ENCODE data around the gene TSNAX. TPM values are rescaled to one million over a fixed set of nuclear protein-coding genes. Genes with fewer than 3 reads are reported as not detected.

TSNAX gene
- total RNA-seq, 4 donors from 2014 or later, result 24.4 to 37.4 (median 33.5) TPM

DNA sequence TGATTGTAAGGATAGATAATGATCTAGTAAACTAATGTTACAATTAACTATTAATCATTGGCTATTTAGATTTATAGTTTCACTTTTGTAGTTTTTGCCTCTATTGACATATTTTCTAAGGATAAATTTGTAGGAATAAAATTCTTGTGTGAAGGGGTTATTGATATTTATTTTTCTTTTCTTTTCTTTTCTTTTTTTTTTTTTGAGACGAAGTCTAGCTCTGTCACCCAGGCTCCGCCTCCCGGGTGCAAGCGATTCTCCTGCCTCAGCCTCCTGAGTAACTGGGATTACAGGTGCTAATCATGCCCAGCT lies 74.2 kb downstream of the TSNAX start:
- Histone ChIP-seq H3K9me3 (no peaks in the 10 kb centered on the region), H3K4me3 (no peak overlapping the region), H3K27ac (no peak overlapping the region), H3K27me3 (no peaks in the 10 kb centered on the region), H3K36me3 (no peaks in the 10 kb centered on the region), H3K4me1 (peaks cover 0 to 35% (median 3%) of the 10 kb centered on the region in 3 donors)
- TF ChIP-seq POLR2AphosphoS5 (IDR thresholded peaks at IDR 0.05), result no peak
- TF ChIP-seq POLR2A (IDR thresholded peaks at IDR 0.05), result no peak
- TF ChIP-seq, protein P1, sequence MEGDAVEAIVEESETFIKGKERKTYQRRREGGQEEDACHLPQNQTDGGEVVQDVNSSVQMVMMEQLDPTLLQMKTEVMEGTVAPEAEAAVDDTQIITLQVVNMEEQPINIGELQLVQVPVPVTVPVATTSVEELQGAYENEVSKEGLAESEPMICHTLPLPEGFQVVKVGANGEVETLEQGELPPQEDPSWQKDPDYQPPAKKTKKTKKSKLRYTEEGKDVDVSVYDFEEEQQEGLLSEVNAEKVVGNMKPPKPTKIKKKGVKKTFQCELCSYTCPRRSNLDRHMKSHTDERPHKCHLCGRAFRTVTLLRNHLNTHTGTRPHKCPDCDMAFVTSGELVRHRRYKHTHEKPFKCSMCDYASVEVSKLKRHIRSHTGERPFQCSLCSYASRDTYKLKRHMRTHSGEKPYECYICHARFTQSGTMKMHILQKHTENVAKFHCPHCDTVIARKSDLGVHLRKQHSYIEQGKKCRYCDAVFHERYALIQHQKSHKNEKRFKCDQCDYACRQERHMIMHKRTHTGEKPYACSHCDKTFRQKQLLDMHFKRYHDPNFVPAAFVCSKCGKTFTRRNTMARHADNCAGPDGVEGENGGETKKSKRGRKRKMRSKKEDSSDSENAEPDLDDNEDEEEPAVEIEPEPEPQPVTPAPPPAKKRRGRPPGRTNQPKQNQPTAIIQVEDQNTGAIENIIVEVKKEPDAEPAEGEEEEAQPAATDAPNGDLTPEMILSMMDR (IDR thresholded peaks at IDR 0.05), result no peak
- no peak for TF ChIP-seq EP300 (IDR thresholded peaks at IDR 0.05)
- ATAC-seq, result no peak
- 79 to 100% methylated on average over 1 to 4 of the region's 4 CpGs for WGBS, 2 donors (ENCODE audit: low coverage in 1 of 2)

DNA sequence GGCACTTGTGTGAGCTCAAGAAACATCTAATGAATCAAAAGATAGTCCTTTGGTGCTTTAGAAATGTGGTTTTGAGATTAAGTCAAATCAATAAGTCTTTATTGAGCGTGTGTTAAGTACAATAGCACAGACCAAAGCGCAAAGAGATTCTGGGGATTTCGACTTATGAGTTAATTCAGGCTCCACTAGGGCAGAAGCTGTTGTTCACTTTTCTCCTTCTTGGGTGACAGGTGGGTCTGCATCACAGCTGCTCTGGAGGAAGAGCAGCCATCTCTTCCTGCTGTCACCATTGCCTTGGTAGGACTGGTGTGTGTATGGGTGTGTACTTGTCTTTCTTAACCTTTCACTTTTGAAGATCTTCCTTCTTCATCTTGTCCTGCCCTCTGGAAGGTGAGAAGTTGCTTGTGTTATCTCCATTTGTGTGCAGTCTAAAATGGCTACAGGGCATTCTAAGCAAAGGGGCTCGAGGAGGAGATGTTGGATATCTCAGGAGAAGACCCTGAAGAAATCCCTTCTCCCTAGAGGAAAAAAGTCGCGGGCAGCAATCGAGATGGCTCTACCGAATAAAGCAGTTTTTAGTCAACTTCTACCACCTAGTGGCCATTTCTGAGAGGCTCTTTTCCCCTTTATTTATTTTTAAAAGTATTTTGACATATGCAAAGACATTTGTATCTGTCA lies 75.3 kb downstream of the TSNAX start:
- H3K4me1 ChIP-seq, result peaks cover 0 to 35% (median 3%) of the 10 kb centered on the region in 3 donors
- WGBS, 2 donors (ENCODE audit: low coverage in 1 of 2), result 24 to 25% methylated on average over 8 of the region's 8 CpGs
- peaks cover 0 to under 1% (median 0%) of the 10 kb centered on the region in 3 donors for H3K9me3 ChIP-seq
- H3K27ac ChIP-seq, result peak overlapping the region in 1 of 4 donors; percentile 22
- TF ChIP-seq EP300 (IDR thresholded peaks at IDR 0.05) (no peak), POLR2AphosphoS5 (IDR thresholded peaks at IDR 0.05) (no peak), POLR2A (IDR thresholded peaks at IDR 0.05) (no peak)
- TF ChIP-seq, protein P1 (IDR thresholded peaks at IDR 0.05), result peak; percentile 60 to 82 (median 72)
- H3K27me3 ChIP-seq, result no peaks in the 10 kb centered on the region
- peak overlapping the region; percentile 43 to 73 for H3K4me3 ChIP-seq
- H3K36me3 ChIP-seq, result no peaks in the 10 kb centered on the region
- ATAC-seq, result peak; percentile 41

DNA sequence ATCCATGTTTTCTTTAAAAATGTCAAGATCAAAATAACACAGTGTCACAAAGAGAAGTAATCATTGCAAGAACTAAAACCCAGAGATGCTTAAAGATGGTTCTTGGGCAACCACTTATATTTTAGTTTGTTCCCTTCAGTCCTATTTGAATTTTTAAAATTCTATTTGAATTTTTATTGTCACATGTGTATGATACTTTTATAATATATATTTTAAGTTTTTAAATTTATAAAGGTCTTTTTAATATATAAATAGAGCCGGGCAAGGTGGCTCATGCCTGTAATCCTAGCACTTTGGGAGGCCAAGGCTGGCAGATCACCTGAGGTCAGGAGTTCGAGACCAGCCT lies 75.8 kb downstream of the TSNAX start:
- H3K9me3 ChIP-seq, result peaks cover 0 to 4% (median 0%) of the 10 kb centered on the region in 3 donors
- H3K27ac ChIP-seq, result no peak overlapping the region
- peaks cover 0 to 35% (median 3%) of the 10 kb centered on the region in 3 donors for H3K4me1 ChIP-seq
- TF ChIP-seq POLR2AphosphoS5 (IDR thresholded peaks at IDR 0.05), result no peak
- no peak for TF ChIP-seq EP300 (IDR thresholded peaks at IDR 0.05)
- TF ChIP-seq POLR2A (IDR thresholded peaks at IDR 0.05), result no peak
- TF ChIP-seq, protein P1 (IDR thresholded peaks at IDR 0.05), result no peak
- 69 to 73% methylated on average over 2 of the region's 2 CpGs for WGBS, 2 donors (ENCODE audit: low coverage in 1 of 2)
- no peaks in the 10 kb centered on the region for H3K27me3 ChIP-seq
- H3K4me3 ChIP-seq, result no peak overlapping the region
- no peak for ATAC-seq
- H3K36me3 ChIP-seq, result no peaks in the 10 kb centered on the region

DNA sequence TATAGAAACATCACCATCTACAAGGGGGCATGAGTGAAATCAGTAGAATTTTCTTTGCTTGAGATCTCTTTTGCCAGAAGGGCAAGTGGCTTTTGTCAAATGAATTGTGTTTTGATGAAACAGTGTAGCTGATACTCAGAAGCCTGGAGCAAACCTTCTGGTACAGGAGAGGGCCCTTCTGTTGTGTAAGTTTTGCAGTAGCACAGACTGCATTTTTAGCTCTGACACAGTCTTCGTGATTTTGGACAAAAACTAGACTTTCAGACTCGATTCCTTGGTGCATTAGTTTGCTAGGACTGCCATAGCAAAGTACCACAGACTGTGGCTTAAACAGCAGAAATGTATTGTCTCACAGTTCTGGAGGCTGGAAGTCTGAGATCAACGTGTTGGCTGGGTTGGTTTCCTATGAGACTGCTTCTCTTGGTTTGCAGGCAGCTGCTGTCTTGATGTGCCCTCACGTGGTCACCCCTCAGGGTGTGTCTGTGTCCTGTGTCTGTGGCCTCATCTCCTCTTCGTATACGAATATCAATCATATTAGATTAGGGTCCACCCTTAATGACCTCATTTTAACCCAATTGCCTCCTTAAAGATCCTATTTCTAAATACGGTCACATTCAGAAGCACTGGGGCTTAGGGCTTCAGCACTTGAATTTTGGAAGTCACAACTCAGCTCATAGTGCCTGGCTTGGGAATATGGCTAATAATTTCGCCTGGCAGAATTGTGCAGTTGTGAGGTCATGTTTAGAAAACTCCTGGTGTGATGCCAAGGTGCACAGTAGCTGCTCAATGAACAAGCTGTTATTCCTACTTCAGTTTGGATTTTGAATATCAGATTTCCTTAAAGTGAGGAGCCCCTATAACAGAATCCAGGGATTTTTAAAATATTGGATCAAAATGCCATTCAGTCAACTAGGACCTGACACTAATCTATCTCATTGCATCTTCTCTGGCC lies 77.0 kb downstream of the TSNAX start:
- 48 to 66% methylated on average over 6 to 8 of the region's 8 CpGs for WGBS, 2 donors (ENCODE audit: low coverage in 1 of 2)
- Histone ChIP-seq H3K27ac (no peak overlapping the region), H3K4me3 (no peak overlapping the region)

More for the DNA sequence above, 77.0 kb downstream of the TSNAX start:
- no peak for ATAC-seq
- Histone ChIP-seq H3K4me1 (peaks cover 0 to 29% (median 3%) of the 10 kb centered on the region in 3 donors), H3K36me3 (no peaks in the 10 kb centered on the region), H3K27me3 (no peaks in the 10 kb centered on the region), H3K9me3 (peaks cover 0 to 4% (median 0%) of the 10 kb centered on the region in 3 donors)
- no peak for TF ChIP-seq POLR2A (IDR thresholded peaks at IDR 0.05)
- no peak for TF ChIP-seq EP300 (IDR thresholded peaks at IDR 0.05)
- TF ChIP-seq POLR2AphosphoS5 (IDR thresholded peaks at IDR 0.05), result no peak
- TF ChIP-seq, protein P1 (IDR thresholded peaks at IDR 0.05), result no peak
